ENCODE results near the gene KANK2.
"Not testable (repeated sequence)": the region's sequence is repeated elsewhere in the genome, so short reads cannot be mapped to it uniquely, and the experiment has no call there.

The KANK2 gene

DNA sequence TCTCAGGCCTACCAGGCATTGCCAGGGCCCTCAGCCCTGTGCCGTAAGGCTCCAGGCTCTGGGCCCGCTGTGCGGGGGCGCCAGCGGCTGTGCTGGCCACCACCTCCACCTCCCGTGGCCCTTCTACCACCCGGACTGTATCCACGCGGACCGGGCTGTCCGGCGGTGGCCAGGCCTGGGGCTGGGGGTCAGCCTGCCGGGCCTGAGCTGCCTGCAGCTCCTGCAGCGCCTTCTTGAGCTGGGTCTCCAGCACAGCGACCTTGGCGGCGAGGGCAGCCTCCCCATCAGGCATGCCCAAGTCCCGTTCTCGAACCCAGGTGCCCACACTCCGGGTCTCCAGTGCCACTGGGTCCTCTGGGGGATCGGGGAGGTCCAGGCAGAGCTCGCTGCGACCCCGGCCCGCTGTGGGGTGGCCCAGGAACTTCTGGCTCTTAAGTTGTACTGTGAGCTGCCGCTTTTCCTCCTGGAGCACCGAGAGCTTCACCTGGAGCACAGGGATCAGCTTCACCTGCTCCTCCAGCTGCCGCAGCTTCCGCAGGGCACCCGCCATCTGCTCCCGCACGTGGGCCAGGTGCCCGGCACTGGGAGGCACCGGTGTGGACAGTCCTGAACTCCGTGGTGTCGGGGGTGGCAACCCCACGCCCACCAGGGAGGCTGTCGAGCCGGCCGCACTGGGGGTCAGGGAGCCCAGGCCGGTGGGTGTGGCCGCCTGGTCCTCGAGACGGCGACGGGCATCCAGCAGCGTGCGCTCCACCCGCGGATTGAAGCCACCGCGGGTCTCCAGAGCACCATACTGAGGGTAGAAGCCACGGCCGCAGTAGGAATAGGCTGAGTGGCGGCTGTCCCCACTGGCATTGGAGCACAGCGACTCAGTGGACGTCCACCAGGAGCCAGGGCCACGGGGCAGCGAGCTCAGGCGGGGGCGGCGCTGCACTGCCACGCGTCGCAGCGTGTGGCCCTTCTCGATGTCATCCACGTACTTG is 4.1 kb downstream of the KANK2 start:
- no peaks in the 10 kb centered on the region for H3K4me1 ChIP-seq (ENCODE audit: control insufficient read depth, insufficient read depth, low read length)
- no peaks in the 10 kb centered on the region for H3K27me3 ChIP-seq (ENCODE audit: control insufficient read depth, insufficient read depth, low read length)
- H3K36me3 ChIP-seq (ENCODE audit: control insufficient read depth, insufficient read depth, low read length), result peaks cover 19% of the 10 kb centered on the region
- H3K9me3 ChIP-seq (ENCODE audit: control insufficient read depth, insufficient read depth, low read length), result no peaks in the 10 kb centered on the region
- no peak overlapping the region for H3K9ac ChIP-seq (ENCODE audit: low read depth, low read length)
- H3K4me3 ChIP-seq (ENCODE audit: low read depth, low read length), result no peak overlapping the region

- H3K9me3 ChIP-seq (ENCODE audit: control insufficient read depth, insufficient read depth, low read length), result no peaks in the 10 kb centered on the region
- no peak overlapping the region for H3K4me3 ChIP-seq (ENCODE audit: low read depth, low read length)
- H3K27me3 ChIP-seq (ENCODE audit: control insufficient read depth, insufficient read depth, low read length), result no peaks in the 10 kb centered on the region
- no peaks in the 10 kb centered on the region for H3K4me1 ChIP-seq (ENCODE audit: control insufficient read depth, insufficient read depth, low read length)
- peaks cover 19% of the 10 kb centered on the region for H3K36me3 ChIP-seq (ENCODE audit: control insufficient read depth, insufficient read depth, low read length)
- H3K9ac ChIP-seq (ENCODE audit: low read depth, low read length), result no peak overlapping the region
Measured at GRCh38 chr19:11191934-11192333, 5.4 kb downstream of the KANK2 start.

- Histone ChIP-seq H3K27me3 (ENCODE audit: control insufficient read depth, insufficient read depth, low read length) (no peaks in the 10 kb centered on the region), H3K9me3 (ENCODE audit: control insufficient read depth, insufficient read depth, low read length) (no peaks in the 10 kb centered on the region), H3K36me3 (ENCODE audit: control insufficient read depth, insufficient read depth, low read length) (peaks cover 19% of the 10 kb centered on the region), H3K4me1 (ENCODE audit: control insufficient read depth, insufficient read depth, low read length) (no peaks in the 10 kb centered on the region), H3K4me3 (ENCODE audit: low read depth, low read length) (no peak overlapping the region), H3K9ac (ENCODE audit: low read depth, low read length) (no peak overlapping the region)
Measured at GRCh38 chr19:11191273-11191755, 6.0 kb downstream of the KANK2 start.

- Histone ChIP-seq H3K27me3 (ENCODE audit: control insufficient read depth, insufficient read depth, low read length) (no peaks in the 10 kb centered on the region), H3K36me3 (ENCODE audit: control insufficient read depth, insufficient read depth, low read length) (peaks cover 19% of the 10 kb centered on the region), H3K9me3 (ENCODE audit: control insufficient read depth, insufficient read depth, low read length) (no peaks in the 10 kb centered on the region), H3K4me1 (ENCODE audit: control insufficient read depth, insufficient read depth, low read length) (no peaks in the 10 kb centered on the region), H3K4me3 (ENCODE audit: low read depth, low read length) (no peak overlapping the region), H3K9ac (ENCODE audit: low read depth, low read length) (no peak overlapping the region)
Measured at GRCh38 chr19:11190501-11190900, 6.8 kb downstream of the KANK2 start.

DNA sequence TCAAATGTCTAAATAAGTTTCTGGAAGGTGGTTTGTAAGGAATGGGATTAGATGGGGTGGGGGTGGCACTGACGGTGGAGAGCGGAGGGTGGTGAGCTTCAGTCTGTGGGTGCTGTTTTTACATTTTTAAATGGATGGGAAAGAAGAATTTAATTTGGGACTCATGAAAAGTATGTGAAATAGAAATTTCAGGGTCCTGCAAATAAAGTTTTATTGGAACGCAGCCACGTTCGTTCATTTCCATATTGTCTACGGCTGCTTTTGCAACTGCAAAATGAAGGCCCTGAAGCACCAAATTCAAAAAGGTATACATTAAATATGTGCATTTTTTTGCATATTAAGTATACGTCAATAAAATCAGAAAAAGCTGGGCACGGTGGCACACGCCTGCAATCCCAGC is 9.9 kb downstream of the KANK2 start:
- H3K4me3 ChIP-seq (ENCODE audit: low read depth, low read length), result no peak overlapping the region
- no peak overlapping the region for H3K9ac ChIP-seq (ENCODE audit: low read depth, low read length)
- no peaks in the 10 kb centered on the region for H3K9me3 ChIP-seq (ENCODE audit: control insufficient read depth, insufficient read depth, low read length)
- no peaks in the 10 kb centered on the region for H3K27me3 ChIP-seq (ENCODE audit: control insufficient read depth, insufficient read depth, low read length)
- H3K36me3 ChIP-seq (ENCODE audit: control insufficient read depth, insufficient read depth, low read length), result peaks cover 8% of the 10 kb centered on the region
- H3K4me1 ChIP-seq (ENCODE audit: control insufficient read depth, insufficient read depth, low read length), result no peaks in the 10 kb centered on the region

GRCh38 chr19:11182994-11183393 is 14.4 kb downstream of the KANK2 start:
- H3K27me3 ChIP-seq (ENCODE audit: control insufficient read depth, insufficient read depth, low read length), result no peaks in the 10 kb centered on the region
- H3K36me3 ChIP-seq (ENCODE audit: control insufficient read depth, insufficient read depth, low read length), result peaks cover 6% of the 10 kb centered on the region
- H3K4me3 ChIP-seq (ENCODE audit: low read depth, low read length), result no peak overlapping the region
- no peaks in the 10 kb centered on the region for H3K9me3 ChIP-seq (ENCODE audit: control insufficient read depth, insufficient read depth, low read length)
- no peaks in the 10 kb centered on the region for H3K4me1 ChIP-seq (ENCODE audit: control insufficient read depth, insufficient read depth, low read length)
- H3K9ac ChIP-seq (ENCODE audit: low read depth, low read length), result no peak overlapping the region

- H3K27me3 ChIP-seq (ENCODE audit: control insufficient read depth, insufficient read depth, low read length), result no peaks in the 10 kb centered on the region
- no peaks in the 10 kb centered on the region for H3K9me3 ChIP-seq (ENCODE audit: control insufficient read depth, insufficient read depth, low read length)
- no peak overlapping the region for H3K4me3 ChIP-seq (ENCODE audit: low read depth, low read length)
- H3K36me3 ChIP-seq (ENCODE audit: control insufficient read depth, insufficient read depth, low read length), result peaks cover 15% of the 10 kb centered on the region
- no peak overlapping the region for H3K9ac ChIP-seq (ENCODE audit: low read depth, low read length)
- no peaks in the 10 kb centered on the region for H3K4me1 ChIP-seq (ENCODE audit: control insufficient read depth, insufficient read depth, low read length)
Measured at GRCh38 chr19:11181488-11181887, 15.9 kb downstream of the KANK2 start.

- H3K4me1 ChIP-seq (ENCODE audit: control insufficient read depth, insufficient read depth, low read length); H3K27me3 ChIP-seq (ENCODE audit: control insufficient read depth, insufficient read depth, low read length); H3K9me3 ChIP-seq (ENCODE audit: control insufficient read depth, insufficient read depth, low read length); H3K9ac ChIP-seq (ENCODE audit: low read depth, low read length); H3K4me3 ChIP-seq (ENCODE audit: low read depth, low read length): not testable (repeated sequence)
- peaks cover 20% of the 10 kb centered on the region for H3K36me3 ChIP-seq (ENCODE audit: control insufficient read depth, insufficient read depth, low read length)
Measured at GRCh38 chr19:11180975-11181374, 16.4 kb downstream of the KANK2 start.

DNA sequence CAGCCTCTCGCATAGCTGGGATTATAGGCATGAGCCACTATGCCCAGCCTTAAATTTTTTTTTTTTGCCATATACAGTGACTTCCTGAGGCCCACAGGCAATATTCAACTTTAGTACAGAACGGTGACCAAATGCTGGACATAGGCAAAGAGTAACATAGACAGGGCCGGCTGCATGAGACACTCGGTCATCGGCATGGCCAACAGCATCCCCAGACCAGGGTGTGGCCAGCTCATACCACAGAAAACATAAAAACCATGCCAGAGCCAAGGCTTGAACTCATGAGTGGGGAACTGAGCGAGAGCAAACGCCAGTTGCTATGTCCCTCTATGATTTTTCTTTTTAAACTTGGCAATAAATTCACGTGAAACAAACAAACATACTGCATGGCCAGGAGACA is 17.0 kb downstream of the KANK2 start:
- Histone ChIP-seq H3K36me3 (ENCODE audit: control insufficient read depth, insufficient read depth, low read length) (peaks cover 23% of the 10 kb centered on the region), H3K9me3 (ENCODE audit: control insufficient read depth, insufficient read depth, low read length) (no peaks in the 10 kb centered on the region), H3K9ac (ENCODE audit: low read depth, low read length) (no peak overlapping the region), H3K4me1 (ENCODE audit: control insufficient read depth, insufficient read depth, low read length) (no peaks in the 10 kb centered on the region), H3K27me3 (ENCODE audit: control insufficient read depth, insufficient read depth, low read length) (no peaks in the 10 kb centered on the region), H3K4me3 (ENCODE audit: low read depth, low read length) (no peak overlapping the region)

DNA sequence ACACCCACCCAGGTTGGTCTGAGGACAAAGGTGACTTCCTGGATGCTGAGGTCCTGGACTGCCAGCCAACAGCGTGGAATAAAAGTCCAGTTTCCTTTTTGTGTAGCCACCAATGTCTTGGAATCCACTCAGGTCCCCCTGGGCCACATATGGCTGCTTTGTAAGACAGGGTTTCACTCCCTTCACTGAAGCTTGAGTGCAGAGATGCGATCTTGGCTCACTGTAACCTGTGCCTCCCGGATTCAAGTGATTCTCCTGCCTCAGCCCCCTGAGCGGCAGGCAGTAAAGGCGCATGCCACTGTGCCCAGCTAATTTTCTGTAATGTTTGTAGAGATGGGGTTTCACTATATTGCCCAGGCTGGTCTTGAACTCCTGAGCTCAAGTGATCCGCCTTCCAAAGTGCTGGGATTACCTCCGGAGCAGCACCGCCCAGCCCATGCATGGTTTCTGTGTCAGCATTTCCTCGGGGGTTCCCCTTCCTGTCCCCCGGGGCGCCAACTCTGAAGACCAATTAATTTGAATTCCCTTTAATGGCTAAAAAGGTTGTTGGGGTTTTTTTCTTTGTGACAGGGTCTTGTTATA is 17.5 kb downstream of the KANK2 start:
- H3K27me3 ChIP-seq (ENCODE audit: control insufficient read depth, insufficient read depth, low read length), result no peaks in the 10 kb centered on the region
- H3K36me3 ChIP-seq (ENCODE audit: control insufficient read depth, insufficient read depth, low read length), result peaks cover 23% of the 10 kb centered on the region
- H3K9ac ChIP-seq (ENCODE audit: low read depth, low read length), result no peak overlapping the region
- H3K9me3 ChIP-seq (ENCODE audit: control insufficient read depth, insufficient read depth, low read length), result no peaks in the 10 kb centered on the region
- H3K4me3 ChIP-seq (ENCODE audit: low read depth, low read length), result no peak overlapping the region
- H3K4me1 ChIP-seq (ENCODE audit: control insufficient read depth, insufficient read depth, low read length), result no peaks in the 10 kb centered on the region

GRCh38 chr19:11179145-11179465 is 18.2 kb downstream of the KANK2 start:
- H3K9me3 ChIP-seq (ENCODE audit: control insufficient read depth, insufficient read depth, low read length); H3K4me1 ChIP-seq (ENCODE audit: control insufficient read depth, insufficient read depth, low read length); H3K9ac ChIP-seq (ENCODE audit: low read depth, low read length); H3K27me3 ChIP-seq (ENCODE audit: control insufficient read depth, insufficient read depth, low read length); H3K4me3 ChIP-seq (ENCODE audit: low read depth, low read length): not testable (repeated sequence)
- peaks cover 29% of the 10 kb centered on the region for H3K36me3 ChIP-seq (ENCODE audit: control insufficient read depth, insufficient read depth, low read length)

DNA sequence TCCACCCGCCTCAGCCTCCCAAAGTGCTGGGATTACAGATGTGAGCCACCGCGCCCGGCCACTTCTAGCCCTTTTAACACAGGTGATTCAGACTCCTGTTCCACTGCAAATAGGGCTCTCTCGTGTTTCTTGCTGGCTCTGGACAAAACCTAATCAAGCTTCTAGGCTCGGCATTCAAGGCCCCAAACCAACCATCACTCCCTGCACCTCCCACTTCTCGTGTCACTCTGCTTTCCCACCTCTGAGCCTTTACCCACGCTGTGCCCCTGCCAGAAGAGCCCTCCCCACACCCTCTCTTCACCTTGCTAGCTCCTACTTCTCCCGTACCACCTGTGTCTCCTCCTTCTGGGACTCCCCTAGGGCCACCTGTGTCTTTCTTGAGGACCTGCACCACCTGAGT is 19.8 kb downstream of the KANK2 start:
- Histone ChIP-seq H3K4me3 (ENCODE audit: low read depth, low read length) (no peak overlapping the region), H3K36me3 (ENCODE audit: control insufficient read depth, insufficient read depth, low read length) (peaks cover 44% of the 10 kb centered on the region), H3K4me1 (ENCODE audit: control insufficient read depth, insufficient read depth, low read length) (no peaks in the 10 kb centered on the region), H3K9me3 (ENCODE audit: control insufficient read depth, insufficient read depth, low read length) (no peaks in the 10 kb centered on the region), H3K9ac (ENCODE audit: low read depth, low read length) (no peak overlapping the region), H3K27me3 (ENCODE audit: control insufficient read depth, insufficient read depth, low read length) (no peaks in the 10 kb centered on the region)

Data from iPS-15b (cell line).